GM12878 (cell line): ENCODE results near the gene MSANTD4. TPM values are rescaled to one million over a fixed set of nuclear protein-coding genes. Genes with fewer than 3 reads are reported as not detected.

Source experiments
- ASH2L ChIP-seq: fragments of 300-600, 200-600 bp; sonication (generic); IDR thresholded peaks from 2 replicates; pipeline ENCODE4 v1.6.1; 2017; ENCODE audit warnings: low read depth, mild to moderate bottlenecking, borderline replicate concordance
- CHD2 ChIP-seq: IDR thresholded peaks from 2 replicates; pipeline ENCODE4 v1.6.1; 2011; ENCODE audit warnings: low read depth, low read length, improper control_type of control experiment, borderline replicate concordance
- HDGF ChIP-seq: fragments of 450-650 bp; IDR thresholded peaks from 2 replicates; pipeline ENCODE4 v1.6.1; 2016; ENCODE audit warnings: antibody characterized with exemption
- NFXL1 ChIP-seq: fragments of 450-650 bp; IDR thresholded peaks from 2 replicates; pipeline ENCODE4 v1.6.1; 2017; ENCODE audit warnings: antibody characterized with exemption, mild to moderate bottlenecking, borderline replicate concordance
- RFX5 ChIP-seq: IDR thresholded peaks from 2 replicates; pipeline ENCODE4 v1.6.1; 2011; ENCODE audit warnings: low read depth, low read length, improper control_type of control experiment
- SUPT20H ChIP-seq: IDR thresholded peaks from 2 replicates; pipeline ENCODE4 v1.6.1; 2011; ENCODE audit warnings: low read depth, mild to moderate bottlenecking, low read length, moderate library complexity, borderline replicate concordance; ENCODE audit not compliant: control insufficient read depth
- TBL1XR1 ChIP-seq: IDR thresholded peaks from 2 replicates; pipeline ENCODE4 v1.6.1; 2012; ENCODE audit warnings: low read depth, low read length, improper control_type of control experiment
- polyA plus RNA-seq, 11 experiments: library from polyadenylated mRNA; depleted of rRNA in 4 of 11; unstranded in 6 of 11; stranded (reverse) in 5 of 11; fragments of >200 nt; fragmentation: Nextera tagmentation in 4 of 11; fragmentation: Illumina TruSeq in 1 of 11; extraction: Ambion mirVana in 4 of 11; extraction: Trizol in 1 of 11; gene quantifications; 1 replicate in 1 of 11; 2 replicates in 10 of 11; pipeline versions ENCODE4 v1.2.1 to v1.2.3, GENCODE V29; 2011 to 2016; ENCODE audit warnings: inconsistent platforms in 2 of 11, missing spikeins in 2 of 11, low read depth in 1 of 11
- total RNA-seq, 4 experiments: library from RNA; depleted of rRNA in 3 of 4; stranded (reverse); fragments of >200 nt in 3 of 4; fragmentation: Illumina TruSeq in 1 of 4; extraction: Trizol in 1 of 4; gene quantifications; 2 replicates each; pipeline versions ENCODE4 v1.2.1 to v1.2.3, GENCODE V29; 2013 to 2021
- TF ChIP-seq, protein P1 (sequence below): fragments of 150-350 bp; IDR thresholded peaks from 2 replicates; pipeline ENCODE4 v1.6.1; 2016; ENCODE audit warnings: low read depth, low read length
- TF ChIP-seq, protein P2 (sequence below): fragments of 150-350 bp; IDR thresholded peaks from 2 replicates; pipeline ENCODE4 v1.6.1; 2014; ENCODE audit warnings: mild to moderate bottlenecking, low read depth, low read length
- TF ChIP-seq, protein P3 (sequence below): fragments of 450-650 bp; IDR thresholded peaks from 2 replicates; pipeline ENCODE4 v1.6.1; 2018; ENCODE audit warnings: borderline replicate concordance, mild to moderate bottlenecking; ENCODE audit not compliant: partially characterized antibody

The MSANTD4 gene
- total and polyA plus RNA-seq, 10 of the 15 experiments (the other 5 are each of a cell fraction or from before 2014, with no cell fraction given) = 8.7 to 23.9 (median 16.0) TPM

DNA sequence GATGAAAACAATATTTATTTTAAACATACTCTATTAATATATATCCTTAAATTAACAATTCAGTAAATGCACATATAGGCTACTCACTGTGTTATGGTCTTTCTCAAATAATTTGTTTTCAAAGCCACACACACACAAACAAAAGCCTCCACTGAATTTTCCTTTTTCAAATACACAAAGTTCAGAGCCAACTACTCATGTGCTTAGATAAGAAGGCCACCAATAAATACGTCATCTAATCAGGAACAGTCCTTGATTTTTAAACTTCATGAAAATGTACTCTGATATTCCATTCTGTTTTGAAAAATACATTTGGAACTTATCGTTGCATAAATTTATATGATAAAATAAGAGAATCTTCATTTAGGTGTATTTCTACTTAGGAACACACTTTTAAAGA lies 29.1 kb upstream of the MSANTD4 start (continued):
- TF ChIP-seq, protein P1, sequence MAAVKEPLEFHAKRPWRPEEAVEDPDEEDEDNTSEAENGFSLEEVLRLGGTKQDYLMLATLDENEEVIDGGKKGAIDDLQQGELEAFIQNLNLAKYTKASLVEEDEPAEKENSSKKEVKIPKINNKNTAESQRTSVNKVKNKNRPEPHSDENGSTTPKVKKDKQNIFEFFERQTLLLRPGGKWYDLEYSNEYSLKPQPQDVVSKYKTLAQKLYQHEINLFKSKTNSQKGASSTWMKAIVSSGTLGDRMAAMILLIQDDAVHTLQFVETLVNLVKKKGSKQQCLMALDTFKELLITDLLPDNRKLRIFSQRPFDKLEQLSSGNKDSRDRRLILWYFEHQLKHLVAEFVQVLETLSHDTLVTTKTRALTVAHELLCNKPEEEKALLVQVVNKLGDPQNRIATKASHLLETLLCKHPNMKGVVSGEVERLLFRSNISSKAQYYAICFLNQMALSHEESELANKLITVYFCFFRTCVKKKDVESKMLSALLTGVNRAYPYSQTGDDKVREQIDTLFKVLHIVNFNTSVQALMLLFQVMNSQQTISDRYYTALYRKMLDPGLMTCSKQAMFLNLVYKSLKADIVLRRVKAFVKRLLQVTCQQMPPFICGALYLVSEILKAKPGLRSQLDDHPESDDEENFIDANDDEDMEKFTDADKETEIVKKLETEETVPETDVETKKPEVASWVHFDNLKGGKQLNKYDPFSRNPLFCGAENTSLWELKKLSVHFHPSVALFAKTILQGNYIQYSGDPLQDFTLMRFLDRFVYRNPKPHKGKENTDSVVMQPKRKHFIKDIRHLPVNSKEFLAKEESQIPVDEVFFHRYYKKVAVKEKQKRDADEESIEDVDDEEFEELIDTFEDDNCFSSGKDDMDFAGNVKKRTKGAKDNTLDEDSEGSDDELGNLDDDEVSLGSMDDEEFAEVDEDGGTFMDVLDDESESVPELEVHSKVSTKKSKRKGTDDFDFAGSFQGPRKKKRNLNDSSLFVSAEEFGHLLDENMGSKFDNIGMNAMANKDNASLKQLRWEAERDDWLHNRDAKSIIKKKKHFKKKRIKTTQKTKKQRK = no peak
- TF ChIP-seq HDGF = no peak
- TF ChIP-seq, protein P2, sequence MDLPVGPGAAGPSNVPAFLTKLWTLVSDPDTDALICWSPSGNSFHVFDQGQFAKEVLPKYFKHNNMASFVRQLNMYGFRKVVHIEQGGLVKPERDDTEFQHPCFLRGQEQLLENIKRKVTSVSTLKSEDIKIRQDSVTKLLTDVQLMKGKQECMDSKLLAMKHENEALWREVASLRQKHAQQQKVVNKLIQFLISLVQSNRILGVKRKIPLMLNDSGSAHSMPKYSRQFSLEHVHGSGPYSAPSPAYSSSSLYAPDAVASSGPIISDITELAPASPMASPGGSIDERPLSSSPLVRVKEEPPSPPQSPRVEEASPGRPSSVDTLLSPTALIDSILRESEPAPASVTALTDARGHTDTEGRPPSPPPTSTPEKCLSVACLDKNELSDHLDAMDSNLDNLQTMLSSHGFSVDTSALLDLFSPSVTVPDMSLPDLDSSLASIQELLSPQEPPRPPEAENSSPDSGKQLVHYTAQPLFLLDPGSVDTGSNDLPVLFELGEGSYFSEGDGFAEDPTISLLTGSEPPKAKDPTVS = no peak
- no peak for TF ChIP-seq ASH2L
- TF ChIP-seq, protein P3, sequence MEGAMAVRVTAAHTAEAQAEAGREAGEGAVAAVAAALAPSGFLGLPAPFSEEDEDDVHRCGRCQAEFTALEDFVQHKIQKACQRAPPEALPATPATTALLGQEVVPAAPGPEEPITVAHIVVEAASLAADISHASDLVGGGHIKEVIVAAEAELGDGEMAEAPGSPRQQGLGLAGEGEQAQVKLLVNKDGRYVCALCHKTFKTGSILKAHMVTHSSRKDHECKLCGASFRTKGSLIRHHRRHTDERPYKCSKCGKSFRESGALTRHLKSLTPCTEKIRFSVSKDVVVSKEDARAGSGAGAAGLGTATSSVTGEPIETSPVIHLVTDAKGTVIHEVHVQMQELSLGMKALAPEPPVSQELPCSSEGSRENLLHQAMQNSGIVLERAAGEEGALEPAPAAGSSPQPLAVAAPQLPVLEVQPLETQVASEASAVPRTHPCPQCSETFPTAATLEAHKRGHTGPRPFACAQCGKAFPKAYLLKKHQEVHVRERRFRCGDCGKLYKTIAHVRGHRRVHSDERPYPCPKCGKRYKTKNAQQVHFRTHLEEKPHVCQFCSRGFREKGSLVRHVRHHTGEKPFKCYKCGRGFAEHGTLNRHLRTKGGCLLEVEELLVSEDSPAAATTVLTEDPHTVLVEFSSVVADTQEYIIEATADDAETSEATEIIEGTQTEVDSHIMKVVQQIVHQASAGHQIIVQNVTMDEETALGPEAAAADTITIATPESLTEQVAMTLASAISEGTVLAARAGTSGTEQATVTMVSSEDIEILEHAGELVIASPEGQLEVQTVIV = no peak
- TF ChIP-seq CHD2 = no peak
- TF ChIP-seq SUPT20H = no peak
- TF ChIP-seq TBL1XR1 = no peak
- TF ChIP-seq RFX5 = no peak
- no peak for TF ChIP-seq NFXL1
